ENCODE results near the gene ARHGAP26. TPM values are rescaled to one million over a fixed set of nuclear protein-coding genes. Genes with fewer than 3 reads are reported as not detected.

Gene ARHGAP26
- polyA plus RNA-seq, 3 donors: 9.5 to 14.5 (median 14.4) TPM

DNA sequence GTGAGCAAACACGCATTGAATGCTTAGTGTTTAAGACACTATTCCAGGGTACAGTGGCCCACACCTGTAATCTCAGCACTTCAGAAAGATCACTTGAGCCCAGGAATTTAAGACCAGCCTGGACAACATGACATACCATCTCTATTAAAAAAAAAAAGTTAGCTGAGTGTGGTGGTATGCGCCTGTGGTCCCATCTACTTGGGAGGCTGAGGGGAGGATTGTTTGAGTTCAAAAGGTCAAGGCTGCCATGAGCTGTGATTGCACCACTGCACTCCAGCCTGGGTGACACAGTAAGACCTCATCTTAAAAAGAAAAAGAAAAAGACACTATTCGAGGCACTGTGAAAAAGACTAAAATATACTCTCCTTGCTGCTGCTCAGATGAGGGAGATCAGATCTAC is 392.6 kb downstream of the ARHGAP26 start:
- no peak for DNase-seq

DNA sequence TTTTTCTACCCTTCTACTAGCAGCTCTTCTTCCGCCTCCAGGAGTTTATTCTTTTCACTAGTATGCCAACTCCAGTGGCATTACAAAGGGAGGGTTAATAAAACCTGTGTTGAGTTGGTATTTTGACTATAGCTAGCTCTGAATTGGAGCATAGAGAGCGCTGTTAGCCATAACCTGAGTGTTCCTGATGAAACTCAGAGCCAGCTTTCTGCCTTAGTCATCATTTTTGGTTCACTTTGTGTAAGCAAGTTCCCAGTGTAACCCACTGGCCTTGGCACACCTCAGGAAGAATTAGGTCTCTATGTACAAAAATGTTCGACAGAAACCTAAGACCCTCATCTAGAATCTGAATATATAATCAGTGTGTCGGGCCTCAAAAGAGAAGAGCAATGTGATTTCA is 394.4 kb downstream of the ARHGAP26 start:
- DNase-seq: no peak

DNA sequence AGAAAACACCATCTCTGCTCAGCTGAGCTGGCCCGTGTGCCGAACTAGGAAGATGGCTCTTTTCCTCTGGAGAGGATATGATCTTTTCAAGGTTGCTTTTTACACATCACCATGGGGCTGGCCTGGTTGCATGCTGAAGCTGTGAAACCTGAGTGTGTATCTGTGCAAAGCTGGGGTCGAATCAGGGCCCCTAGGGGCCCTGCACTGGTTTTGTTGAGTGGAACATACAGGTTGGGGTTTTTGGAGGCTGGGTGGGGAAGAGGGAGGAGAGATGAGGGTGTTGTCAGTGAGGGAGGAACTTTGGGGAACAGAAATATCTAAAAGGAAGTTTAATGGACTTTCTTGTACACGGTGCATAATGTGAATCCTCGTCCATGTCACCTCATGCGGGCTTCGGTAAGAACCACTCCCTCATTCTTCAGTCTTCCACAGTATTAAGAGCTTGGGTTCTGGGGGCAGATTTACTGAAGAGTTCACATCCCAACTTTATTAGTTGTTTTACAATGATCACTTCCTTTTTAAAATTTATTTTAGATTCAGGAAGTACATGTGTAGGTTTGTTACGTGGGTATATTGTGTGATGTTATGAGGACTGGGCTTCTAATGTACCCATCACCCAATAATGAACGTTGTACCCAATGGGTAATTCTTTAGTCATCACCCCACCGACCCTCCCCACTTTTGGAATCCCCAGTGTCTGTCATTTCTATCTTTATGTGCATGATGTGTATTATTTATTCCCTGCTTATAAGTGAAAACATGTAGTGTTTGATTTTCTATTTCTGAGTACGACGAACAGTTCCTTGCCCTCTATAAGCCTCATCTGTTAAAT is 395.1 kb downstream of the ARHGAP26 start:
- no peak for DNase-seq

DNA sequence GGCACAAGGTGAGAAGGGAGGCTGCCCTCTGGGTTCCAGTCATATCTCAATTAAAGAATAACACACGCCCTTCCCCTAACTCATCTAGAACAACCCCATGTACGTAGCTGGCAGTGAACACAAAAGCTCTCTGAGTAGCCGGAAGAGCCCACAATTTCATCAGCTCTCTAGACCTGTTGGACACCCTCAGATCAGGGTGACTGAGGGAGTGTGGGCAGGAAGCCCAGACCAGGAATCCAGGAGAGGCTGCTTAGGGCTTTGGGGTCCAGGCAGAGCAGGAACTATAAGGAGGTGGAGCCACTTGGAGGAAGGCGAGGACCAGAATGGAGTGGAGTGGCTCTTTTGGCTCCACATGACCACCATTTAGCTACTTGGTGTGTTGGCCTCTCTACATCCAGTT is 395.9 kb downstream of the ARHGAP26 start:
- no peak for DNase-seq

DNA sequence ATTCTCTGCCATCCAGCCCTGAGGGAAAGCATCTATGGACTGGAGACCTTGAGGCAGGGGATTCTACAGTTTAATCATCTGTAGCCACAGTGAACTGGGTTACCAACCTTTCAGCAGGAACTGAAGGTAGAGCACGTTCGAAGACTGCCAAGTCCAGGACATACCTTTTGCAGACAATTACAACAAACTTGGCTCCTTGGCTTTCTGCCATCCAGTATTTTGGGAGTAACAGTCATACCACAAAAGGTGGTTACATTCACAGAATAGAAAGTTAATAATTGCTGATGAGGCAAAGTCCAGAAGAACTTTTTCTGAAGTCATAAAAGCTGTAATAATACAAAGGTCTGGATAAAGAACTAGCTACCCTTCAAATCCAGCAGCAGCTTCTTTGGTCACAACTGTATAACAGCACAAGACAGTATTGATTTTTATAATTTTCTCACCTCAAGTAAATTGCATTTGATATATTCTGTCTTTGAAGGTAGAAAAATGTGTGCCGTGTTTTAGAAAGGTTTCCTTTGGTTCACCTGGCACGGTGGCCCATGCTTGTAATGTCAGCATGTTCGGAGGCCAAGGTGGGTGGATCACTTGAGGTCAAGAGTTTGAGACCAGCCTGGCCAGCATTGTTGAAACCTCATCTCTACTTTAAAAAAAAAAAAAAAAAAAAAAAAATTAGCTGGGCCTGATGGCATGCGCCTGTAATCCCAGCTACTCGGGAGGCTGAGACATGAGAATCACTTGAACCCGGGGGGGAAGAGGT is 396.7 kb downstream of the ARHGAP26 start:
- DNase-seq: peak; percentile 28

DNA sequence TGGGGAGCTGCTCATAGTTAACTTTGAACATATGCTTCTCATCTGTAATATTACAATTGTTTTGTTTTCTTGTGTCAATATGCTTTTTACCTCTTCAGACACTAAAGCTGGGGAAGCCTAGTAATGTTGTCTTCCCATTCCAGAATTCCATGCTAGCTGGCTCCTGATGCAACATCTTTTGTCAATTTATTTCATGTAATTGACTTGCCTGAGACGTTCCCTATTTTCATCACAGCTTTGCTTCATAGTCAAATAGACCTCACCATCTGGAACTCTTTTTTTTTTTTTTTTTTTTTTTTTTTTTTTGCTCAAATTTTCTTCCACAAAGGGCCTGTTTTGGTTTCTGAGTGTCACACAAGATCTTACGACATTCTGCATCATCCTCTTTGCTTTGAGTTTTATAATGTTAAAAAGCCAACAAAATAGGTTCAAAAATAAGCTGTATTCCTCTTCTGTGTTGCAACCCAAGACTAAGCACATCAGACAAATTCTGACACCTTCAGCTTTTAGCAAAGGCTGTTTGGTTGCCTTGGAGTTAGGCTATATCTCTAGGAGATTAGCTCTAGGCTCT is 398.1 kb downstream of the ARHGAP26 start:
- no peak for DNase-seq

DNA sequence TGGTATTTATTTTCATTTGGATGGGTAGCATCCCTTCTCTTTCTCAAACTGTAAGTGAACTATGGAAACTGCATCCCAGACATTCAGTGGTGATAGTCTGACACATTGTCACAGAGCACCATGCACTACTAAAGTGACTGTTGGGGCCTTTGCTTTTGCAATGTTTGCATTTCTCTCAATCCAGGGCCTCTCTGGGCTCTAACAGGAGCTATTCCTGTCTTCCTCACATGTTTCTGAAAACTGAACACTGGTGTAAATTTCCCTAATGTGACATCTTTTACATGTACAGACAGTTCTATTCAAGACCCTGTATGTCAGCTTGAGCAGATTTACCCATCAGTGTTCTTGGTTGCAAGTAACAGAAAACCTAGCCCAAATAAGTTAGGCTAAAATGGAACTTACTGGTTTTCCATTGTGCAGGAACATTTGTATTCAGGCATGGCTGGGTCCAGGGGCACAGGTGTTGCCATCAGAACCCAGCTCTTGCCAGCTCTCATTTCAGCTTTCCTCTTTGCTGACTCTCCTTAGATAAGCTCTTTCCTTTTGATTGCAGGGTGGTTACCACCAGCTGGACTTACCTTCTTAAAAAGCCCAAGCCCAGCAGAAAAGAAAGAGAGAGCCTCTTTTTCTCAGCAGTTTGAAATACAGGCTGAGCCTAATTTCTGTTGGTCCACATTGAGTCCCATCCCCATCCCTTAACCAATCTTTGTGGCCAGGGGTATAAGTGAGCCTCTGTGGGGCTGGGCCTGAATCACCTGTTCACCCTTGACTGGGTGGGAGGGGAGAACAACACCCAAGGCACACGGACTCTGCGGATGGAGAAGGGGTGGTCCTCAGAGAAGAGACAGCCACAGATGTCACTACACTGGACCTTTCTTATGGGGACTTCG is 399.0 kb downstream of the ARHGAP26 start:
- no peak for DNase-seq

DNA sequence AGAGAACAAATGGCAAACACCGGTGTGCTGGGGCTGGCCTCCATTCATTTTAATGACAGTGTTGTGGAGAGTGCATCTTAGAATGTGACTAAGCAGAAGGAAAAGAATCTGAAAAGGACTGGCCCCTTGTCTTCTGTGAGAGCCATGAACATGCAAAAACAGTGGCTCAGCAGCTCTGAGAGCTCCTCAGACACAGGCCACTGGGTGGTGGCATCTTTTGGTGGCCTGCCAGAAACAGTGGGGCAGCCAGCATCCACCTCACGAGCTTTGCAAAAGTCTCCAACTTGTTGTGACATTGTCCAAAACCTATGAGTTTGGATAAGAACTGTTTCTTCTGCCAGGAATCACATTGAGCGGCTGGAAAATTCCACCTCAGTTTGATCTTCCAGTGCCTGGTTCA is 399.9 kb downstream of the ARHGAP26 start:
- no peak for DNase-seq

DNA sequence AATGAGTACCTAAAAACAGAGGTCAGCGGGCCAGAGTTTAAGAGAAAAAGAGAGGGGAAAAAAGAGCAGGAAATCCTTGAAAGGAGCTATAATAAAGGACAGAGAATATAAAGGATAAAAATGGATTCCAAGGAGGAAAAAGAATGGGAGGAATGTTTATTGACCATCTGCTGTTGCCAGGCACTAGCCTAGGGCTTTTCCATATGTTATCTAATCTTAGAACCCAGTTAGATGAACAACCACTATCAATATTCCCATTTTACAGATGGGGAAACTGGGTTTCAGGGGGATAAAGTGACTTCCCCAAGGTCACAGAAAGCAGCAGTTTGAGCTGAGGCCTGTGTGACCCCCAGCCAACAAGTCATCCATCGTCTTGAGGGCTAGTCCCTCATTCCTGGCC is 400.8 kb downstream of the ARHGAP26 start:
- DNase-seq: no peak

DNA sequence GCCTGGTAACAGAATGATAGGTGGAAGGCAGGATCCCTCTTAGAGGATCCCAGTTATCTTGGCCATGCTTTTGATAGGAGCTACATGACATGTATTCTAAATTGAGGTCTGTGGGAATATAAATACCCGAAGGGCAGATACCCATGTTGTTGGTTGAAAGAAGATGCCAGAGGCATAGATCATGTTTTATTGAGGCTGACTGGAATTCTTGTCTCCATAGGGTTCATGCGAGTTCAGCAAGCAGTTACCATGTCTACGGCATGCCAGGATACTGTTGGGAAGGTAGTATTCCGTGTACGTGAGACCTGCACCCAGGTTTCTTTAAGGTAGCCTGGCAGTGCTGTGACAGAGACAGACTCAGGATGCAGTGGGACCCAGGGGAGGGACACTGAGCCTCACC is 402.6 kb downstream of the ARHGAP26 start:
- no peak for DNase-seq

DNA sequence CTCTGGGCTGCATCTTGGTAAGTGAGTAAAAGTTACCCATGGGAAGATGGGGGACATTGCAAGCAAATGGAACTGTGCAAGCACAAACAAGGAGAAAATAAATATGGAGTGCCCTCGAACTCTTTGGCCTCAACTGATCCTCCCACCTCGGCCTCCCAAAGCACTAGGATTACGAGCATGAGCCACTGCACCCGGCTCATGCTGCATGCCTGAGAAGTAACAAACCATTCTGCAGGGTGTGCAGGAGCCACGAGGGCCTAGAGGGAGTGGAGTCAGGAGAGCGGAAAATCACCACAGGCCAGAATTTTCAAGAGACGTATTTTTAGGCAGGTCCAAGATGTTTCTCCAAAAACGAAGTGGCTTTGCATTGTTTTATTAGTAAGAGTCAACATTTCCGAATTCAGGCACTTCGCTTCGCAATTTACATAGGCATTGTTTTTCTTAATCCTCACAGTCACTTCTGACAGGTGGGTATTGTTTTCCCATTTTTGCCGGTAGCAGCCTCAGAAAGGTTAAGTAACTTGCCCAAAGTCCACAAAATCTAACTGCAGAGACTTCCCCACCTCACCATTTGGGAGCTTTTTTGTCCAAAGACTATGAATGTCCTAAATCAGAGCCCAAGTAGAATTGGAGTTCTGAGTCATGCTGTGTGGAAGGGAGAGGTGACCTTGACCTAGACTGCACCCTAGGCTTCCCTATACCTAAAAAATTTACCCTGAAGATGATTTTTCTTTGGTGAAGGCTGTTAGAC is 403.1 kb downstream of the ARHGAP26 start:
- no peak for DNase-seq

DNA sequence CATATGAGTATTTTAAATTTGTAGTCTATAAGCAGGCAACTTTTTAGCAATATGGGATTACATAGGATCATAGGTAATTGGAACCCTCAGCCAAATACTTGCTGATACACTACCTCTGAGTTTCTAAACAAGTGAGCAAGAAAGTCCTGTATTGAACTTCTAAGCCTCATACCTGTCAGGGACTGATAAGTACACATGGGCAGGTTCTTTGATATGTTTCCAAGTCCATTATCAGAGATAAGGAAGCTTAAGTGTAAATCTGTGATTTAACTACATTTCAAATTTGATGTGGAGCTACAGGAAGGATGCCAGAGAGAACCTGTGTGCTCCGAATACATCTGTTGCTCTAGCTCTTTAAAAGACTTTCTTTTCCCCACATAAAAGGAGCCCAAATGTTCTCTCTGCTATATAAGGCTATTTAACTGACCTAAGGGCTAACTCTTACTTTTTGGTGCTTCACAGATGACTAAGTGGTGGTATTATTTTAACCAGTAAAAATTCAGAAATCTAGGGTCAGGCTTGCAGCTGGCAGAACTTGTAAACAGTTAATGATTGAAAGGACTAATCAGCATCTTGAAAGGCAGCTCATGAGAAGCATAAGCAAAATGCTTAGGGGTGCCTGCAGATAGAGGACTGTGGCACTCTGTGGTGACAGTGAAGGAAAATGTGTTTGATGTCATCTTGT is 404.7 kb downstream of the ARHGAP26 start:
- no peak for DNase-seq

DNA sequence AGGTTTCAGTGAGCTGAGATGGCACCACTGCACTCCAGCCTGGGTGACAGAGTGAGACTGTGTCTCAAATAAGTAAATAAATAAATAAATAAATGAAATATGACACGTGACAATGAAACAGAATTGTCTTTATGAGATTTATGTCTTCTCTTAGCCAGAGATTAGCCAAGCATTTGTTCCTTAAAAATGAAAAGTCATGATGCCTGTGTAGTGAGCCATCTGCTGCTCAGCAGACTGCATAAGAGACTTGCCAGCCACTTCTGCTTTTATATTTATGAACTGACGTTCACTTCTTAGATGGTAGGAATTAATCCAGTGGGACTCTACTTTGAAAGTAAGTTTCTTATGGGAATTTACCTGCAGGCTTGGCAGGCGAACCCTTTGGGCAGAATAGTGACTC is 405.9 kb downstream of the ARHGAP26 start:
- no peak for DNase-seq

DNA sequence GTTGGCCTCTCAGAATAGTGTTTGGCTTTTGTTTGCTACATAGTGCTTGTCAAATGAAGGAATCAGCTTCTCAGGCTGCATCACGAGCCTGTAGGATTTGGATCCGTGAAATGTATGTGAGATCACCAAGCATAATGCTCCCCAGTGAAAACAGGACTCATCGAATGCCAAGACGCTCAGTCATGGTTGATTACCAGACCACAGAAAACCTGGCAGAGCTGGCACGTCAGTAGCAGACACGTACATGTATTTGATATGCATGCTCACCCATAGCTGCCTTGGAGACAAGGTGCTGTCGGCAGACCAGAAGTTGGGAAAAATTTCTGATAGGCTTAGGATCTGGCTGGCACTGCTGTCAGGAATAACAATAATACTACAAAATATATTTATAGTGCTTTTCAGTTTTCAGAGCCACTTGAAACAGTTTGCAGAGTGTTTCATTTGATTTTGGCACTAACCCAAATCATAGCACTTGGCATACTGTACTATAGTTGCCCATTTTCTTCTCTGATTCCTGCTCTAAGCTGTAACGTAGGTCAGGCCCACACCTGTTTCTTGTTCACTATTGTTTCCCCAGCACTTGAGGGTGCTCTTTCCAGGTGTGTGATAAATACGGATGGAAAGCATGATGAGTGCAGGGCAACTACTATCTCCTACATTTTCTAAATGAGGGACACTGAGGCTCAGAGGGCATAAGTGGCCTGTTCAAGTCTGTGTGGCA is 407.2 kb downstream of the ARHGAP26 start:
- peak; percentile 24 for DNase-seq

DNA sequence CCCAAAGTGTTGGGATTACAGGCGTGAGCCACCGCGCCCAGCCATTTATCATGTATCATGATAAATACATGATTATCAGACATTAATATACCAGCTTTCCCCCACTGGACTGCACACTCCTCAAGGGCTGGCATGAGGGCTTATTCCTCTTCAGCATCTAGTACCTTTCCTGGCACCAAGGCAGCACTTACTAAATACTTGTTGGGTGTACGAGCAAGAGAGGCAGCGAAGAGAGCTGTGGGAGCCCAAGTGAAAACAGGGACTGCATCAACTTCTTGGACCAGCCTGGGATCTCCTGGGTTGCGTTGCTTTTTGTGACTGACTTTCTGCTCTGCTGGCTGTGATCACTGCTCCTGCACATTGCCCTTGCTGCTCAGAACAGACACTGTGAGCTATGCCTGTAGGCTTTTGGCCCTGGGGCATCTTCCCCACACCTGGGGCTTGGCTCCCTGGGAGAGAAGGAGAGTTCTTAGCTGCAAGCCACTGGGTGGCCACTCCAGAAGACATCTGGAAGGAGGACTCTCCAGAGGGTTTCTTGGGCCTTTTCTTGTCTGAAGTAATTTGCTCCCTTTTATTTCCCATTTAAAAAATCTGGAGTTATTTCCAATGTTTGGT is 409.1 kb downstream of the ARHGAP26 start:
- DNase-seq: no peak

DNA sequence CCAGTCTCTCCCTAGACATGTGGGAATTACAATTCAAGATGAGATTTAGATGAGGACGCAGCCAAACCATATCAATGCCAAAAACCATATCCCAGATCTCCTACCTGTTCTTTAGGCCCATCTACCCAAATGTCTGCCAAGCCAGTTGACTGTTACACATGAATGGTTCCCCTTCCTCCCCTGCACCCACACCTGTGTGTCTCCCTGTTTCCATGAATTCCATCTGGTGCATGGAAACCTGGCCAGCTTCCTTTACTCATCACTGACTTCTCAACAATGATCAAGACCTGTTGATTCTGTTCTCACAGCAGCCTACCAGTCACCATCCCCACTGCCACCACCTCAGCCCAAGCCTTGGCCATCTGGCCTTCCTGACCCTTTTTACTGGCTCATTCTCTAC is 410.6 kb downstream of the ARHGAP26 start:
- DNase-seq: no peak

DNA sequence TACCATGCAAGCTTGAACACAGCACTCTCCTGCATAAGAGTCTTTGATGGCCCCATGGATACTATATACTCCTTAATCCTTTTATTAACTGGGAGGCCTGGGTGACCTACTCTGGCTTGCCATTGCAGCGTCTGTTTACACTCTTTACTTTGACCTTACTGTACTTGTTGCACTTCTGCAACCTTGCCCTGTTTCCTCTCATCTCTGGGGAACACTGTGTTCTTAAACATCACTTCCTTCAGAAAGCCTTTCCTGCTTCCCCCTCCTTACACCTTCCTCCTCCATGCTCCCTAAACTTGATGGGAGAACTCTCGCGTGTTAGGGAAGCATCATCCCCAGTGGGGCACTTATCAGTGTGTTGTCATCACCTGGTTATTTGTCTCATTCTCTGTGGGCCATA is 411.0 kb downstream of the ARHGAP26 start:
- DNase-seq: no peak

DNA sequence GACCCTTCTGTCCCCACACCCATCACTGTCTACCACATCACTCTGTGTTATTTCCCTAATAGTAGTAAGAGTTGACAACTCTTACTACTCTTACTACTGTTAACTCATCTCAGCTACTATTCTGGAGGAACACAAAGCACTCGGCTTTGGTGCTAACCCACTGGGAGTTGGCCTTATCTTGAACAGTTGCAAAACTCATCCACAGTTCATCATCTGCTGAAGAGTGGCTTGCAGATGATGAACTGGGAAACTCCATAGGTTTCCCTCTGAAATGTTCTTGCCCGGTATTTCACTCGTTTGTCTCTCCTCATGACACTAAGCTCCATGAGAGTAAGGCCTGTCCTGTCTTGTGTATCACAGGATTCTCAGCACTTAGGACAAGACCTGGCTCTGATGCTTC is 411.9 kb downstream of the ARHGAP26 start:
- no peak for DNase-seq

Data from renal pelvis (tissue), 4 donors.